HCT116 (cell line): Measurements from ENCODE around the gene XAGE3. TPM values are rescaled to one million over a fixed set of nuclear protein-coding genes. Genes with fewer than 3 reads are reported as not detected.

ENCODE experiments used
- ATAC-seq: fragments of 200-7000 bp; cut with Tn5 transposase; 2 replicates; pipeline ENCODE4 v1.9.1; 2020; ENCODE audit warnings: mild to moderate bottlenecking, moderate library complexity
- BruUV-seq: library from RNA; stranded (reverse); fragments of 400-500 nt; replicated peaks from 2 replicates; lab custom pipeline; 2021; lab: Mats Ljungman, UMichigan
- CTCF ChIA-PET: fragments of 300-600 bp; sonication (Branson Sonifier 250); formaldehyde crosslinking; loops from one replicate; lab custom pipeline; 2021; ENCODE audit warnings: antibody characterized with exemption; lab: Charles Lee
- POLR2A ChIA-PET: fragments of 300-600, 350-600 bp; sonication (Branson Sonifier 250); formaldehyde crosslinking; loops from one replicate; lab custom pipeline; 2021; ENCODE audit warnings: antibody characterized with exemption; lab: Charles Lee
- RAD21 ChIA-PET, 2 experiments: fragments of 300-600 bp; sonication (Branson Sonifier 250); formaldehyde crosslinking; loops; one replicate each; lab custom pipeline; 2023; ENCODE audit warnings: low total read pairs in 2 of 2; ENCODE audit not compliant: uncharacterized antibody in 2 of 2, unreplicated experiment in 2 of 2, low non-redundant PET in 1 of 2; lab: Charles Lee
- DNase-seq: peaks from one replicate; pipeline ENCODE4 v3.0.0-alpha.2; 2010; ENCODE audit warnings: low read depth, low spot score
- H2AFZ ChIP-seq: fragments of 200-600 bp; shearing (Covaris generic), sonication (generic); 2 replicates; pipeline ENCODE4 v1.6.1; 2017; ENCODE audit warnings: low read depth, mixed run types, mixed read lengths, antibody characterized with exemption, low read length; ENCODE audit not compliant: poor library complexity, severe bottlenecking
- H3K27ac ChIP-seq: 2 replicates; pipeline ENCODE4 v1.5.1; 2012; ENCODE audit warnings: low read depth, low read length
- H3K27me3 ChIP-seq: fragments of 200-600 bp; sonication (generic); 2 replicates; pipeline ENCODE4 v1.6.1; 2016; ENCODE audit warnings: mixed run types, low read length, mixed read lengths; ENCODE audit not compliant: insufficient read depth
- H3K36me3 ChIP-seq, 2 experiments: fragments of 200-500 bp in 1 of 2; fragments of 200-600 bp in 1 of 2; sonication (Bioruptor generic) in 1 of 2; sonication (generic) in 1 of 2; 2 replicates each; pipeline versions ENCODE4 v1.5.1 to v1.6.1; 2014 to 2016; ENCODE audit warnings: low read length in 2 of 2, inconsistent platforms in 1 of 2, mixed read lengths in 1 of 2, mixed run types in 1 of 2; ENCODE audit not compliant: insufficient read depth in 2 of 2, control insufficient read depth in 1 of 2
- H3K4me1 ChIP-seq, 2 experiments: fragments of 200-600 bp in 1 of 2; sonication (generic) in 1 of 2; 2 replicates each; pipeline versions ENCODE4 v1.5.1 to v1.6.1; 2012 to 2017; ENCODE audit warnings: low read length in 2 of 2, inconsistent platforms in 1 of 2, mild to moderate bottlenecking in 1 of 2, mixed read lengths in 1 of 2, mixed run types in 1 of 2, moderate library complexity in 1 of 2; ENCODE audit not compliant: insufficient read depth in 2 of 2, control insufficient read depth in 1 of 2
- H3K4me2 ChIP-seq: fragments of 200-600 bp; sonication (generic); 2 replicates; pipeline ENCODE4 v1.6.1; 2017; ENCODE audit warnings: mixed run types, low read length, mixed read lengths
- H3K4me3 ChIP-seq, 2 experiments: fragments of 200-600 bp in 1 of 2; sonication (generic) in 1 of 2; replicated peaks in 1 of 2; 2 replicates each; pipeline ENCODE4 v1.5.1; 2011 to 2016; ENCODE audit warnings: low read length in 2 of 2, control low read depth in 1 of 2, low read depth in 1 of 2, mild to moderate bottlenecking in 1 of 2, mixed read lengths in 1 of 2, mixed run types in 1 of 2
- H3K79me2 ChIP-seq: fragments of 200-600 bp; sonication (generic); 2 replicates; pipeline ENCODE4 v1.6.1; 2017; ENCODE audit warnings: mild to moderate bottlenecking, mixed run types, low read length, moderate library complexity, mixed read lengths; ENCODE audit not compliant: insufficient read depth
- H3K9ac ChIP-seq: fragments of 200-600 bp; sonication (generic); 2 replicates; pipeline ENCODE4 v1.6.1; 2016; ENCODE audit warnings: low read length, mixed read lengths
- H3K9me2 ChIP-seq: fragments of 200-600 bp; sonication (generic), shearing (Covaris generic); 2 replicates; pipeline ENCODE4 v1.6.1; 2017; ENCODE audit warnings: mixed run types, mild to moderate bottlenecking, moderate library complexity; ENCODE audit not compliant: insufficient read depth
- H3K9me3 ChIP-seq, 2 experiments: fragments of 200-500 bp in 1 of 2; fragments of 200-600 bp in 1 of 2; sonication (Bioruptor generic) in 1 of 2; sonication (generic) in 1 of 2; 2 replicates each; pipeline ENCODE4 v1.6.1; 2014 to 2017; ENCODE audit warnings: low read length in 2 of 2, mixed read lengths in 2 of 2, inconsistent platforms in 1 of 2, low read depth in 1 of 2, mild to moderate bottlenecking in 1 of 2, mixed run types in 1 of 2, moderate library complexity in 1 of 2; ENCODE audit not compliant: control insufficient read depth in 1 of 2, insufficient read depth in 1 of 2
- H4K20me1 ChIP-seq: fragments of 200-600 bp; sonication (generic), shearing (Covaris generic); 2 replicates; pipeline ENCODE4 v1.6.1; 2017; ENCODE audit warnings: mixed run types, mild to moderate bottlenecking, moderate library complexity; ENCODE audit not compliant: insufficient read depth
- ATF3 ChIP-seq: IDR thresholded peaks from 2 replicates; pipeline ENCODE4 v1.6.1; 2012
- CEBPB ChIP-seq: IDR thresholded peaks from 2 replicates; pipeline ENCODE4 v1.6.1; 2012; ENCODE audit warnings: low read depth
- CTCF ChIP-seq, 3 experiments: fragments of 200-600 bp in 1 of 3; sonication (generic) in 1 of 3; IDR thresholded peaks in 2 of 3; conservative IDR thresholded peaks in 1 of 3; 2 replicates each; pipeline ENCODE4 v1.5.1; 2012 to 2017; ENCODE audit warnings: low read depth in 2 of 3, low read length in 2 of 3, antibody characterized with exemption in 1 of 3, borderline replicate concordance in 1 of 3, control low read depth in 1 of 3, mild to moderate bottlenecking in 1 of 3, mixed read lengths in 1 of 3, mixed run types in 1 of 3, moderate library complexity in 1 of 3; ENCODE audit not compliant: insufficient read depth in 1 of 3
- ELF1 ChIP-seq: IDR thresholded peaks from 2 replicates; pipeline ENCODE4 v1.6.1; 2012; ENCODE audit warnings: low read depth, borderline replicate concordance
- JUND ChIP-seq: IDR thresholded peaks from 2 replicates; pipeline ENCODE4 v1.6.1; 2012
- MAX ChIP-seq: IDR thresholded peaks from 2 replicates; pipeline ENCODE4 v1.6.1; 2012
- POLR2AphosphoS5 ChIP-seq: IDR thresholded peaks from 2 replicates; pipeline ENCODE4 v1.6.1; 2011; ENCODE audit warnings: mild to moderate bottlenecking, low read depth, low read length, moderate library complexity
- RAD21 ChIP-seq: IDR thresholded peaks from 2 replicates; pipeline ENCODE4 v1.6.1; 2012; ENCODE audit warnings: low read depth, mild to moderate bottlenecking
- SIN3A ChIP-seq: IDR thresholded peaks from 2 replicates; pipeline ENCODE4 v1.6.1; 2012; ENCODE audit warnings: low read depth
- ZFX ChIP-seq: fragments of 450-650 bp; IDR thresholded peaks from 2 replicates; pipeline ENCODE4 v1.6.1; 2017
- intact Hi-C: fragments of 100-400 bp; cut with micrococcal nuclease; formaldehyde crosslinking; loops from 2 replicates; pipeline ENCODE4 v1.10.0; 2022
- total RNA-seq: library from RNA; stranded (reverse); gene quantifications from one replicate; pipeline ENCODE4 v1.2.1, GENCODE V29; 2021; ENCODE audit not compliant: unreplicated experiment

XAGE3 gene
- total RNA-seq, 1 experiment from 2014 or later: not detected

GRCh38 chrX:52819788-52820187 is 48.1 kb downstream of the XAGE3 start:
- ChIA-PET CTCF (no interaction called here), POLR2A (no interaction called here), RAD21 (no interaction called here)
- intact Hi-C loops: no loop called here
- no peak for TF ChIP-seq CTCF (IDR thresholded peaks at IDR 0.05 in 2 of 3, conservative IDR thresholded peaks at IDR 0.05 in 1 of 3; ENCODE audit: borderline replicate concordance in 1 of 3, insufficient read depth in 1 of 3, low read depth in 2 of 3, low read length in 2 of 3)
- TF ChIP-seq SIN3A: no peak
- TF ChIP-seq MAX: no peak
- TF ChIP-seq ZFX: no peak
- no peak for TF ChIP-seq CEBPB
- no peak for TF ChIP-seq POLR2AphosphoS5
- no peak for TF ChIP-seq ELF1
- no peak for TF ChIP-seq ATF3
- TF ChIP-seq RAD21: no peak
- TF ChIP-seq JUND: no peak
- H4K20me1 ChIP-seq: no peaks in the 10 kb centered on the region
- H3K9me3 ChIP-seq: no peaks in the 10 kb centered on the region
- no peak overlapping the region for H2AFZ ChIP-seq
- H3K79me2 ChIP-seq: no peaks in the 10 kb centered on the region
- no peak overlapping the region for H3K9ac ChIP-seq
- ATAC-seq: no peak
- H3K4me3 ChIP-seq: no peak overlapping the region
- no peak for DNase-seq
- no peaks in the 10 kb centered on the region for H3K36me3 ChIP-seq
- H3K4me2 ChIP-seq: no peak overlapping the region
- BruUV-seq: no TSS peak
- no peaks in the 10 kb centered on the region for H3K9me2 ChIP-seq
- no peaks in the 10 kb centered on the region for H3K4me1 ChIP-seq
- no peak overlapping the region for H3K27ac ChIP-seq
- H3K27me3 ChIP-seq: peaks cover 17% of the 10 kb centered on the region

Other genes starting within 250 kb of the XAGE3 start
- gene SSX7, start 213.2 kb downstream of the XAGE3 start, total RNA-seq: not detected
- gene SSX2, start 160.9 kb downstream of the XAGE3 start, total RNA-seq: not detected
- 0.42 TPM for gene SSX2B, start 116.8 kb downstream of the XAGE3 start, total RNA-seq
- gene SPANXN5, start 70.7 kb downstream of the XAGE3 start, total RNA-seq: not detected
- gene XAGE5, start 56.8 kb downstream of the XAGE3 start, total RNA-seq: not detected
- 13.5 TPM for gene FAM156B, start 29.2 kb upstream of the XAGE3 start, total RNA-seq
- gene FAM156A, start 90.4 kb upstream of the XAGE3 start, total RNA-seq: 16.2 TPM
- 3.4 TPM for gene GPR173, start 180.7 kb upstream of the XAGE3 start, total RNA-seq
- gene TSPYL2, start 214.3 kb upstream of the XAGE3 start, total RNA-seq: 19.2 TPM
- gene KANTR, start 226.1 kb upstream of the XAGE3 start, total RNA-seq: 7.5 TPM